Camera-type eye (tissue), 1 donor: Measurements from ENCODE around the gene SMURF1. TPM values are rescaled to one million over a fixed set of nuclear protein-coding genes. Genes with fewer than 3 reads are reported as not detected.

Experiments used
- total RNA-seq: library from RNA; depleted of rRNA; stranded (reverse); fragments of >200 nt; gene quantifications from one replicate; pipeline ENCODE4 v1.2.3, GENCODE V29; 2014

Gene SMURF1
- 25.9 TPM for total RNA-seq

DNA sequence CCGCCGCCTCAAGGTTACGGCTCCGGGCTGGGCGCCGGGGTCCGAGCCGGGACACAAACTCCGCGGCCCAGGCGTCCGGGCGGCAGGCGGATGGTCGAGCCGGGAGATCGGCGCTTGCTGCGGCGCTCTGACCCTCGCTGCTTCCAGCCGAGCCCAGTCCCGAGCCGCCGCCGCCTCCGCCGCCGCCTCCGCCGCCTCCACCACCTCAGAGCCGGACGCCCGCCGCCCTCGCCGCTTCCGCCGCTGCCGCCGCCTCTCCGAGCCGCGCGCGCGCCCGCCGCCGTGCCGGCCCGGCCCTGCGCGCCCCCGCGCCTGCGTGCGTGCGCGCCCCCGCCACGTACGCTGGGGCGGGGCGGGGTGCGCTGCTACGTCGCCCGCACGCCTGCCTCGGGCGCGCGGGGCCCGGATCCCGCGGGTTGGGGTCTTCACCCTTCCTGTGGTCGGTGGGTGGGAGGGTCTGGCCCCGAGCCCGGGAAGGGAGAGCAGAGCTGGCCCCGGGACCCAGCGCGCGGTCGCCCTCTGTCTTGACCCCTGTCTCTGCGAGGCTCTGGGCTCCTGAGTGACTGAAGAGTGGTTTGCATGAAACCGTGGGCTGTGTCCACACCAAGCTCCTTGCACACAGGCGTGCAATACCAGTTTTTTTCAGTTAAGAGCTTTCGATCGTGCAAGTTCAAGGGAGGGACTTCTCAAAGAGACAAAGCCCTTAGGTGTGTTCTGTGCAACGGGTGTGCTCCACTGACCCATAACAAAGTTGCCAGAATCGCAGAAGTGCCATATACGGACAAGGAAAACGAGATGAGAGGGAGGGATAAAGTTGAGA lies at the start of gene SMURF1:
Gene SMURF1 (minus strand): TSS at position 256 of the 820 bp plus-strand sequence. CDS start 328 bp downstream, outside the sequence.

Other genes with a start within 250 kb of the SMURF1 start
- gene KPNA7, start 64.0 kb upstream of the SMURF1 start, total RNA-seq, result not detected
- not detected for gene MYH16, start 128.7 kb upstream of the SMURF1 start, total RNA-seq
- 74.1 TPM for gene ARPC1A, start 181.8 kb upstream of the SMURF1 start, total RNA-seq
- 41.9 TPM for gene ARPC1B, start 230.6 kb upstream of the SMURF1 start, total RNA-seq